ENCODE data around the gene EPHB3. TPM values are rescaled to one million over a fixed set of nuclear protein-coding genes. Genes with fewer than 3 reads are reported as not detected.
"Not testable (repeated sequence)": the region's sequence is repeated elsewhere in the genome, so short reads cannot be mapped to it uniquely, and the experiment has no call there.

EPHB3 gene
- total RNA-seq, 1 donor from 2014 or later: 5.7 TPM

GRCh38 chr3:184611607-184612281, 50.2 kb downstream of the EPHB3 start:
- DNase-seq (ENCODE audit: low spot score in 2 of 2) (no peak), FAIRE-seq (no peak)

DNA sequence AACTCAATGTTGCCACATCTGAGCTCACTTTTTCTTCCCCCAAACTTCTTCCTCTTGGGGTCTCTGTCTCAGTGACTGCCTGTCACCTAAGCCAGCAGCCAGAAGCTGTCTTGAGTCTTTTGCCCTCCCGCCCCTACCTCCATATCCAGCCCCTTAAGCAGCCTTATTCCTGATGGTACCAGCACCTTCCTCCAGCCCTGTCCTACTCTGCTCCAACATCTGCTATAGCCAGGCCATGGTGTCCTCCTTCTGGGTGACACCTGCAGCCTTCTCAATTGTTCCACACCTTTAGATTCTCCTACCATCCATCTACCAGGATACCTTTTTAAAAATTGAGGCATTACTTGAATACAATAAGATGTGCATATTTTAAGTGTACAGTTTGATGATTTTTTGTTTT, 53.8 kb downstream of the EPHB3 start:
- FAIRE-seq (no peak), DNase-seq (ENCODE audit: low spot score in 2 of 2) (no peak)

- FAIRE-seq: no peak
- DNase-seq (ENCODE audit: low spot score in 2 of 2): no peak
These were observed 54.9 kb downstream of the EPHB3 start for GRCh38 chr3:184616436-184616835.

GRCh38 chr3:184617306-184617705, 55.7 kb downstream of the EPHB3 start:
- DNase-seq (ENCODE audit: low spot score in 2 of 2); FAIRE-seq: not testable (repeated sequence)

DNA sequence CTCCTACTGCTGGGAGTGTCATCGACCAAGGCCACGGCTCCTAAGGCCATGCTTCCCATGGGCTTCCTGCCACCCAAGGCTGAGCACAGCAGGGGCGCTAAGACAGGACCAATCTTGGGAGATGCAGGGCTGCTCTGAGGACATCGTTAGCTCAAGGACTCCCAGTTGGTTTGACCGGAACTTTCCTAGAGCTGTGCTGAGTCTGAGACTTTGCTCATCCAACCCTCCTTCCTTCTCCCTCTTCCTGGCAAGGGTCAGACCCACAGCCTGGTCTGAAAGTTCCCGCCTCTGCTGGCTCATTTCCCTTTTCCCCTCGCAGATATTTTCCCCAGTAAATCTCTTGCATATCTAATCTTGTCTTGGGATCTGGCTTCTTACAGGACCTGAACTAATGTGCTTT, 57.2 kb downstream of the EPHB3 start:
- DNase-seq (ENCODE audit: low spot score in 2 of 2) (no peak), FAIRE-seq (no peak)

DNA sequence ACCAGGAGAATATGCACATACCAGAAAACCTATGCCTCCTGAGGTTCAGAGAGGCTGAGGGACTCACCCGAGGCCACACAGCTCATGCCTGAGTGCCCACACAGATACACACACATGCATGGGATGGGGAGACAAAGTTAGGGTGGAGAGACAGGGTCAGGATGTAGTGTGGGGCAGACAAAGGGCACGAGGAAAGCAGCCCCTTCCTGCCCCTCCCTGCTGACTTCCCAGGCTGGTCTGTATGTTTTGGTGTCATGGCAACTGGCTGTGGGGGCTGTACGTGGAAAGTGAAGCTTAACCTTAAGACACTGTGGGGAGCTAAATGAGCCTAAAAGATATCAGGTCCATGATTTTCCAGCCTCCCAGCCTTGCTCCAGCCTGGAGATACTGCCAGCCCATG, 57.8 kb downstream of the EPHB3 start:
- no peak for FAIRE-seq

GRCh38 chr3:184619787-184620430, 58.3 kb downstream of the EPHB3 start:
- FAIRE-seq (no peak), DNase-seq (ENCODE audit: low spot score in 2 of 2) (no peak)

More for the DNA sequence above, 57.8 kb downstream of the EPHB3 start:
- no peak for DNase-seq (ENCODE audit: low spot score in 2 of 2)

- FAIRE-seq: no peak
- no peak for DNase-seq (ENCODE audit: low spot score in 2 of 2)
These were observed 59.0 kb downstream of the EPHB3 start for GRCh38 chr3:184620475-184621119.

DNA sequence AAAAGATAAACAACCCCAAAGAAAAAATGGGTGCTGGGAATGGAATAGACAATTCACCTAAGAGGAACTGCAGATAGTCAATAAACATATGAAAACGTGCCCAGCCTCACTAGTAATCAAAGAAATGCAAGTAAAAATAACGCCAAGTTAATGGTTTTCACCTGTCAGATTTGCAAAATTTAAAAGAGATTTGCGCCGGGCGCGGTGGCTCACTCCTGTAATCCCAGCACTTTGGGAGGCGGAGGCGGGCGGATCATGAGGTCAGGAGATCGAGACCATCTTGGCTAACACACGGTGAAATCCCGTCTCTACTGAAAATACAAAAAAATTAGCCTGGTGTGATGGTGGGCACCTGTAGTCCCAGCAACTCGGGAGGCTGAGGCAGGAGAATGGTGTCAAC, 60.6 kb downstream of the EPHB3 start:
- DNase-seq (ENCODE audit: low spot score in 2 of 2); FAIRE-seq: not testable (repeated sequence)

GRCh38 chr3:184626923-184627322, 65.3 kb downstream of the EPHB3 start:
- no peak for FAIRE-seq
- no peak for DNase-seq (ENCODE audit: low spot score in 2 of 2)

DNA sequence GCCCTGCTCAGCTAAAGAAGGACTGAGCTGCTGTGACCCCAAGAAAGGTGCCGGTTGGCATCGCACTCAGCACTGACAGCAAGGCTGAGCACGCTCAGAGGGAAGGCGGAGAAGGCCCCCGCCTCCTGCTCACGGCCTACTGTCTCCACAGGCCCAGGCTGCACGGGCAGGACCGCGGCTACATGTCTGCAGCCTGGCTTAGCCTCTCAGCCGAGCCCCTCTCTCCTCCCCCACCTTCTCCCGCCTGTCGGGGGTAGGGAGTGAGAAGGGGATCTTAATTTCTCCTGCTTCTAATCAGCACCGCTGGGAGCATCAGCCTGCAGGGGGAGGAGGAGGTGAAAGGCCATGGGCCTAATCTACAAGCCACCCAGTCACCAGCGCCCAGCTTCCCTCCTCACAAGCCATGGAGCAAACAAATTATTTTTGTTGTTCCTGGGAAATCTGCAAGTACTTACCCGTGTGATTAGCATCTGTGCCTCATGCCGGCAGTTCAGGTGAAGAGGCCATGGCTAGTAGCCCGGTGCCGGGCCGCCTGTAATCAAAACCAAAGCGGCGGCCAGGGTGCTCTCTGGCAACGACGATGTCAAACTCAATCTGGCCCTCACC, 68.1 kb downstream of the EPHB3 start:
- FAIRE-seq (no peak), DNase-seq (ENCODE audit: low spot score in 2 of 2) (no peak)

- no peak for FAIRE-seq
- no peak for DNase-seq (ENCODE audit: low spot score in 2 of 2)
These were observed 69.4 kb downstream of the EPHB3 start for GRCh38 chr3:184630861-184631471.

GRCh38 chr3:184631472-184631861, 69.9 kb downstream of the EPHB3 start:
- no peak for DNase-seq (ENCODE audit: low spot score in 2 of 2)
- FAIRE-seq: no peak

Other genes with a start within 250 kb of the EPHB3 start
- 88.0 TPM for gene EIF4G1, start 247.2 kb upstream of the EPHB3 start, total RNA-seq
- gene FAM131A, start 224.2 kb upstream of the EPHB3 start, total RNA-seq: 60.7 TPM
- gene CLCN2, start 200.2 kb upstream of the EPHB3 start, total RNA-seq: 7.3 TPM
- gene POLR2H, start 200.1 kb upstream of the EPHB3 start, total RNA-seq: 33.8 TPM
- 0.41 TPM for gene THPO, start 183.6 kb upstream of the EPHB3 start, total RNA-seq
- 2.0 TPM for gene CHRD, start 181.7 kb upstream of the EPHB3 start, total RNA-seq
- gene MAGEF1, start 150.3 kb downstream of the EPHB3 start, total RNA-seq: 46.9 TPM